Measurements from ENCODE around the gene ACSF3.

ACSF3 gene

GRCh38 chr16:89096042-89096717 is 2.5 kb downstream of the ACSF3 start:
- Histone ChIP-seq H3K4me3 (ENCODE audit: low read length) (no peak overlapping the region), H3K27ac (ENCODE audit: low read depth, low read length) (no peak overlapping the region), H3K4me1 (ENCODE audit: control insufficient read depth, insufficient read depth, low read length) (peaks cover 7% of the 10 kb centered on the region), H3K9ac (ENCODE audit: low read length) (no peak overlapping the region), H3K27me3 (ENCODE audit: control insufficient read depth, insufficient read depth, low read length) (no peaks in the 10 kb centered on the region), H3K36me3 (ENCODE audit: control insufficient read depth, insufficient read depth, low read length) (peaks cover 3% of the 10 kb centered on the region)

- no peak overlapping the region for H3K9ac ChIP-seq (ENCODE audit: low read length)
- H3K36me3 ChIP-seq (ENCODE audit: control insufficient read depth, insufficient read depth, low read length) = peaks cover 3% of the 10 kb centered on the region
- no peak overlapping the region for H3K27ac ChIP-seq (ENCODE audit: low read depth, low read length)
- no peaks in the 10 kb centered on the region for H3K27me3 ChIP-seq (ENCODE audit: control insufficient read depth, insufficient read depth, low read length)
- H3K4me3 ChIP-seq (ENCODE audit: low read length) = no peak overlapping the region
- peaks cover 7% of the 10 kb centered on the region for H3K4me1 ChIP-seq (ENCODE audit: control insufficient read depth, insufficient read depth, low read length)
Observed at GRCh38 chr16:89096768-89097391, 3.2 kb downstream of the ACSF3 start.

- Histone ChIP-seq H3K36me3 (ENCODE audit: control insufficient read depth, insufficient read depth, low read length) (peaks cover 5% of the 10 kb centered on the region), H3K4me3 (ENCODE audit: low read length) (no peak overlapping the region), H3K27ac (ENCODE audit: low read depth, low read length) (no peak overlapping the region), H3K27me3 (ENCODE audit: control insufficient read depth, insufficient read depth, low read length) (no peaks in the 10 kb centered on the region), H3K9ac (ENCODE audit: low read length) (no peak overlapping the region), H3K4me1 (ENCODE audit: control insufficient read depth, insufficient read depth, low read length) (peaks cover 7% of the 10 kb centered on the region)
Observed at GRCh38 chr16:89097392-89097772, 3.7 kb downstream of the ACSF3 start.

- Histone ChIP-seq H3K27ac (ENCODE audit: low read depth, low read length) (no peak overlapping the region), H3K9ac (ENCODE audit: low read length) (no peak overlapping the region), H3K27me3 (ENCODE audit: control insufficient read depth, insufficient read depth, low read length) (no peaks in the 10 kb centered on the region), H3K4me3 (ENCODE audit: low read length) (no peak overlapping the region), H3K4me1 (ENCODE audit: control insufficient read depth, insufficient read depth, low read length) (peaks cover 7% of the 10 kb centered on the region), H3K36me3 (ENCODE audit: control insufficient read depth, insufficient read depth, low read length) (peaks cover 12% of the 10 kb centered on the region)
Observed at GRCh38 chr16:89098767-89099430, 5.2 kb downstream of the ACSF3 start.

- peaks cover 2% of the 10 kb centered on the region for H3K4me1 ChIP-seq (ENCODE audit: control insufficient read depth, insufficient read depth, low read length)
- peaks cover 21% of the 10 kb centered on the region for H3K36me3 ChIP-seq (ENCODE audit: control insufficient read depth, insufficient read depth, low read length)
- no peak overlapping the region for H3K27ac ChIP-seq (ENCODE audit: low read depth, low read length)
- H3K4me3 ChIP-seq (ENCODE audit: low read length) = no peak overlapping the region
- H3K27me3 ChIP-seq (ENCODE audit: control insufficient read depth, insufficient read depth, low read length) = no peaks in the 10 kb centered on the region
- H3K9ac ChIP-seq (ENCODE audit: low read length) = no peak overlapping the region
Observed at GRCh38 chr16:89099905-89100304, 6.3 kb downstream of the ACSF3 start.

GRCh38 chr16:89100601-89101302 is 7.1 kb downstream of the ACSF3 start:
- no peaks in the 10 kb centered on the region for H3K27me3 ChIP-seq (ENCODE audit: control insufficient read depth, insufficient read depth, low read length)
- no peaks in the 10 kb centered on the region for H3K4me1 ChIP-seq (ENCODE audit: control insufficient read depth, insufficient read depth, low read length)
- H3K27ac ChIP-seq (ENCODE audit: low read depth, low read length) = no peak overlapping the region
- H3K36me3 ChIP-seq (ENCODE audit: control insufficient read depth, insufficient read depth, low read length) = peaks cover 21% of the 10 kb centered on the region
- no peak overlapping the region for H3K4me3 ChIP-seq (ENCODE audit: low read length)
- H3K9ac ChIP-seq (ENCODE audit: low read length) = no peak overlapping the region

- no peaks in the 10 kb centered on the region for H3K27me3 ChIP-seq (ENCODE audit: control insufficient read depth, insufficient read depth, low read length)
- H3K27ac ChIP-seq (ENCODE audit: low read depth, low read length) = no peak overlapping the region
- H3K4me1 ChIP-seq (ENCODE audit: control insufficient read depth, insufficient read depth, low read length) = no peaks in the 10 kb centered on the region
- no peak overlapping the region for H3K4me3 ChIP-seq (ENCODE audit: low read length)
- H3K36me3 ChIP-seq (ENCODE audit: control insufficient read depth, insufficient read depth, low read length) = peaks cover 21% of the 10 kb centered on the region
- H3K9ac ChIP-seq (ENCODE audit: low read length) = no peak overlapping the region
Observed at GRCh38 chr16:89101303-89102040, 7.8 kb downstream of the ACSF3 start.

- Histone ChIP-seq H3K27ac (ENCODE audit: low read depth, low read length) (no peak overlapping the region), H3K27me3 (ENCODE audit: control insufficient read depth, insufficient read depth, low read length) (no peaks in the 10 kb centered on the region), H3K4me3 (ENCODE audit: low read length) (peak overlapping the region; percentile 30), H3K9ac (ENCODE audit: low read length) (no peak overlapping the region), H3K4me1 (ENCODE audit: control insufficient read depth, insufficient read depth, low read length) (no peaks in the 10 kb centered on the region), H3K36me3 (ENCODE audit: control insufficient read depth, insufficient read depth, low read length) (peaks cover 21% of the 10 kb centered on the region)
Observed at GRCh38 chr16:89102041-89102471, 8.4 kb downstream of the ACSF3 start.

GRCh38 chr16:89102481-89103073 is 8.9 kb downstream of the ACSF3 start:
- H3K36me3 ChIP-seq (ENCODE audit: control insufficient read depth, insufficient read depth, low read length) = peaks cover 26% of the 10 kb centered on the region
- H3K4me1 ChIP-seq (ENCODE audit: control insufficient read depth, insufficient read depth, low read length) = no peaks in the 10 kb centered on the region
- peak overlapping the region; percentile 30 for H3K4me3 ChIP-seq (ENCODE audit: low read length)
- H3K27me3 ChIP-seq (ENCODE audit: control insufficient read depth, insufficient read depth, low read length) = no peaks in the 10 kb centered on the region
- no peak overlapping the region for H3K27ac ChIP-seq (ENCODE audit: low read depth, low read length)
- no peak overlapping the region for H3K9ac ChIP-seq (ENCODE audit: low read length)

- Histone ChIP-seq H3K27ac (ENCODE audit: low read depth, low read length) (no peak overlapping the region), H3K4me1 (ENCODE audit: control insufficient read depth, insufficient read depth, low read length) (no peaks in the 10 kb centered on the region), H3K36me3 (ENCODE audit: control insufficient read depth, insufficient read depth, low read length) (peaks cover 29% of the 10 kb centered on the region), H3K4me3 (ENCODE audit: low read length) (no peak overlapping the region), H3K9ac (ENCODE audit: low read length) (no peak overlapping the region), H3K27me3 (ENCODE audit: control insufficient read depth, insufficient read depth, low read length) (no peaks in the 10 kb centered on the region)
Observed at GRCh38 chr16:89103156-89103555, 9.5 kb downstream of the ACSF3 start.

- no peaks in the 10 kb centered on the region for H3K4me1 ChIP-seq (ENCODE audit: control insufficient read depth, insufficient read depth, low read length)
- H3K36me3 ChIP-seq (ENCODE audit: control insufficient read depth, insufficient read depth, low read length) = peaks cover 29% of the 10 kb centered on the region
- H3K27ac ChIP-seq (ENCODE audit: low read depth, low read length) = no peak overlapping the region
- no peak overlapping the region for H3K4me3 ChIP-seq (ENCODE audit: low read length)
- no peak overlapping the region for H3K9ac ChIP-seq (ENCODE audit: low read length)
- H3K27me3 ChIP-seq (ENCODE audit: control insufficient read depth, insufficient read depth, low read length) = no peaks in the 10 kb centered on the region
Observed at GRCh38 chr16:89103781-89104180, 10.1 kb downstream of the ACSF3 start.
